HUDEP-2 (cell line): ENCODE data around the gene CGB3.

ENCODE experiments used
- DNase-seq, 76 experiments: peaks; one replicate each; lab custom pipeline; 2025; ENCODE audit not compliant: unreplicated experiment in 76 of 76; lab: John Stamatoyannopoulos, UW

The CGB3 gene

DNA sequence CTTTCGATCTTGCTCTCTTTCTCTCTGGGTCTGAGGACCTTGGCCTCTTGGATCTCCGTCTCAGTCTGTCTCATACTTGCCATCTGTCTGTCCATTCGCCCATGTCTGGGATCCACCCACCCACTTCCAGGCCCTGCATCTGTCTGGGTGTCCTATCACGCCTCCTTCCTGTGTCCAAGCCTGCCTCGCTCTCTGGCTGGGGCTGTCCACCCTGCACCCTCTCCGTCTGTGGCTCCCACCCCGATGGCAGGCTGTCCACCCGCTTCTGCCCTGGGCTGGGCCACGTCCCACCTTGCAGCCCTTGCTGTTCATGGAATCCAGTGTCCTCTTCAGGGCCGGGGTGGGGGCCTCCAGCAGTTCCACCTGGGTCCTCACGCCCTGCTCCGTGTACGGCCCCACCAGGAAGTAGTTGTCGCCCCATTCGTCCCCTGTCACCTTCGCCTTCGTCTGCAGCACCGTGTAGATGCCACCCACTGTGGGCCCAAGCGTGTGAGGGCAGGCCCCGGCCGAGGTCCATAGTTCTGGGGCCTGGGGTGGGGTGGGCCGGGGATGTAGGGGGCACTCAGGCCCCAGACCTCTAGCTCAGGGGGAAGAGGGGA, 33.0 kb downstream of the CGB3 start:
- DNase-seq, result no peak

DNA sequence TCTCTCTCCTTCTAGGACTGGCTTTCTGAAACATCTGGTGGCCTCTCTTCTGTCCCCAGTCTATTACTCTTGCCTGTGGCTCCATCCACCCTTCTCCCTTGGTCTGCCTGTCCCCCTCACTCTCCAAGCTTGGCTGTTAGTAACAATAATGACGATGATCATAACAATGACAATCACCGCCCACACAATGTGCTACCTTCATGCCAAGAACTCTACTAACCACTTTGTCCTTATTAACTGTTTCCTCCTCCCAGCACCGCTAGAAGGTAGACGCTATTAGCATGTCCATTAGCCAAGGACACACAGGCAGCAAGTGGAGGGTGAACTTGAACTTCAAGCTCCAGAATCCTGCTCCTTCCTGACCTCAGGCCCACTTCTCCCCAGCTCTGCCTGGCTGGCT, 33.7 kb downstream of the CGB3 start:
- DNase-seq, result no peak

DNA sequence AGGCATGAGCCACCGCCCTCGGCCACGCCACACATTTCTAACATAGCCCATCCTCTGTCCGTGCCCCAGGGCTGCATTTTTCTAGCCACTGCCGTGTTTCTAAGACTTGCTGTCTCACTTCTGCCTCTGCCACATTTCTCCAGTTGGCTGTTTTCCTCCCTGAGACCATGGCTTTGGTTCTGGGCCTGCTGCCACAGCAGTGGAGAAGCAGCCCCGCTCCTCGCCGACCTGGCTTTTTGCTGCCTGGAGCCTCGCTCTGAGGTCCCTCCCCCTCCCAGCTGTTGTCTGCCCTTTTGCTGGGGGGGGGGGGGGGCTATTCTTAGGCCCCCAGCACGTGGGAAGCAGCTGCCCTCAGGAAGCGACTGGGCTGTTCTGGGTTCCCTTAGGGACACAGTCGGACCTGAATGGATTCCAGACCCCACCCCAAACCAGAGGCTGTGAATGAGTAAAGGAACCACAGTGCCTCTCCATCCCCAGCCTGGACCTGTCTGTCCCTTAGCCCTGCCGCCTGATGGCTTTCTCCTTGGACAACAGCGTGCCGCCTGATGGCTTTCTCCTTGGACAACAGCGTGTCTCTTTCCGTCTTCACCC, 34.3 kb downstream of the CGB3 start:
- DNase-seq, result no peak

DNA sequence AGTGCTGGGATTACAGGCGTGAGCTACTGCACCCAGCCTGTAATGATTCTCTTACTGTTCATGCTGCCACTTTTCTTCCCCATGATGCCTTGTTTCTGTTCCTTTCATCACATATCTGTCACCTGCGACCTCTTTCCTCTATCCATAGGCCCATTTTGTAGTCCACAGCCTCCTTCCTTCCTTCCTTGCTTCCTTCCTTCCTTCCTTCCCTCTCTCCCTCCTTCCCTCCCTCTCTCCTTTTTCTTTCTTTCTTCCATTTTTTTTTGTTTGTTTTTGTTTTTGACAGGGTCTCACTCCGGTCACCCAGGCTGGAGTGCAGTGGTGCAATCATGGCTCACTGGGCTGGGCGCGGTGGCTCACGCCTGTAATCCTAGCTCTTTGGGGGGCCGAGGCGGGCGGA, 35.3 kb downstream of the CGB3 start:
- DNase-seq, result no peak

DNA sequence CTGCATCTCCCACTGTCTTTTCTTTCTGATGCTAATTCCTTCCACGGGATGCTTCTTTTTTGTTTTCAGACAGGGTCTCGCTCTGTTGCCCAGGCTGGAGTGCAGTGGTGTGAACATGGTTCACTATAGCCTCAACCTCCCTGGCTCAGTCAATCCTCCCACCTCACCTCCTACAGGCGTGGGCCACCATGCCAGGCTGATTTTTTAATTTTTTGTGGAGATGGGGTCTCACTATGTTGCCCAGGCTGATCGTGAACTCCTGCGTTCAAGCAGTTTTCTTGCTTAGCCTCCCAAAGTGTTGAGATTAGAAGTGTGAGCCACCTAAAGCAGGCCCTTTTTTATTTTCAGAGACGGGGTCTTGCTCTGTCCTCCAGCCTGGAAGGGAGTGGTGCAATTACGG, 35.8 kb downstream of the CGB3 start:
- no peak for DNase-seq

DNA sequence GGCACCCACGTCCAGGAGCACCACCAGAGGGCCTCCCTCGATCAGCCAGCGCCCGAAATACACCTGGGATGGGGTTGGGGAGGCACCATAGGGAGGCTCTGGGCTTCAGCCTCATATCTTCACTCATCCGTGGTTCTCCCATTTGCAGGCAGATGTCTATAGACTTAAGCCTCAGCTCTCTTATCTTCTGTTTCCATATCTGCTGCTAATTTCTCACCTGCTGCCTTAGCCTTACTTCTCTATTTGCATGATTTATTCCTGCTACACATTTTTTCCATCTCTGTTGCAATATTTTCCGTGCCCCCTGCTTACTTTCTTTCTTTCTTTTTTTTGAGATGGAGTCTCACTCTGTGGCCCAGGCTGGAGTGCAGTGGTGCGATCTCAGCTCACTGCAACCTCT, 36.8 kb downstream of the CGB3 start:
- no peak for DNase-seq

DNA sequence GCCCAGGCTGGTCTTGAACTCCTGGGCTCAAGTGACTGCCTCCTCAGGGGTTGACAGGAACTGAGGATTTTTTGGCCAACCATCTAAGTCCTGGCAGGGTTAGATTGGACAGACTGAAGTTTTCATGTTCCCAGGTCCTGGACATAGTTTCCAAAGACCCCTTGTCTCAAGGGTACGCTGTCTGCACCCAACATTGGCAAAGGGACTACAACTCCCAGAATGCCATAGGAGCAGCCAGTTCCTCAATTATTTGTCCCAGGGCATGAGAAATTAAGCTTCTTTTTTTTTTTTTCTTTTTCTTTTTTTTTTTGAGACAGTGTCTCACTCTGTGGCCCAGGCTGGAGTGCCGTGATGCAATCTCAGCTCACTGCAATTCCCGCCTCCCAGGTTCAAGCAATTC, 37.9 kb downstream of the CGB3 start:
- no peak for DNase-seq

DNA sequence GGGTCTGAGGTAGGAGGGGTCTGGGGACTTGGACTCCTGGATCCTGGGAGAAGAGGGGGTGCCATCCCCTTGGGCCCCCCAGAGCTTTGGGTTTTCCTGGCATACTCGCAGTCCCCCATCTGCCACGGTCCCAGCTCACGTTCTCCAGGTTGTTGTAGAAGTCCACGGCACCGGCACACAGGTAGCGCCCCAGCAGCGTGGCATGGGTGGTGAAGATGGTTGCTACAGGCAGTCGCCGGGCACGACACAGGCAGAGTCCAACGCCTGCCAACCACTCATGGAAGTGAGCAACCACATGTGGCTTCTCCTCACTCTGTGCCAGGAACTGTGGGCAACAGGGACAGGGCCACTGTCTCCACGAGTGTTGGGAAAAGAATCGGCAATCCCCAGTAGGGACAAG, 38.4 kb downstream of the CGB3 start:
- DNase-seq, result no peak

DNA sequence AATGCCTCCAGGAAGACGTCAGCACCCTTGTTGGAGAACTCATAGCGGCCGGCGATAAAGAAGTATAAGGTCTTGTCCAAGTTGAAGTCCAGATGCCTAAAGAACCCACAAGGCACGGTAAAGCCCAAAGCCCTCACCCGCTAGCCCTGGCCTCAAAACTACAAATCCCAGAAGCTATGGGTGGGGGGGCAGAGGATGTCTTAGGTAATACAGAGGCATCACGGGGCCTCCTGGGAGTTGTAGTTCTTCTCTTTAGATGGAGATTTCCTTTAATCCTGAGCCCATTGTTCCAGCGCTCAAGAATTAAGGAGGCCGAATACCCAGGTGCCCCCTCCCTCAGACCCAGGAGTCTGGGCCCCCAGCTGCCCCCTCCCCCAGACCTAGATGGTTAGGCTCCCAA, 41.9 kb downstream of the CGB3 start:
- DNase-seq, result no peak

DNA sequence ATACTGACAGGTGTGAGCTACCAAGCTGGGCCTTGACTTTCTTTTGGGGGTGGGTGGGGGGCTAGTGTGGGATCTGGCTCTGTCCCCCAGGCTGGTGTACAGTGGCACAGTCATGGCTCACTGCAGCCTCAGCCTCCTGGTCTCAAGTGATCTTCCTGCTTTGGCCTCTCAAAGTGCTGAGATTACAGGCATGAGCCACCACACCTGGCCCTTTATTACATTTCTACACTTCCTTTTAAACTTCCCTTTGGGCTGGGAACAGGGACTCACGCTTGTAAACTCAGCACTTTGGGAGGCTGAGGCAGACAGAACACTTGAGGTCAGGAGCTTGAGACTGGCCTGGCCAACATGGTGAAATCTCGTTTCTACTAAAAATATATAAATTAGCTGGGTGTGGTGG, 47.1 kb downstream of the CGB3 start:
- DNase-seq, result no peak

DNA sequence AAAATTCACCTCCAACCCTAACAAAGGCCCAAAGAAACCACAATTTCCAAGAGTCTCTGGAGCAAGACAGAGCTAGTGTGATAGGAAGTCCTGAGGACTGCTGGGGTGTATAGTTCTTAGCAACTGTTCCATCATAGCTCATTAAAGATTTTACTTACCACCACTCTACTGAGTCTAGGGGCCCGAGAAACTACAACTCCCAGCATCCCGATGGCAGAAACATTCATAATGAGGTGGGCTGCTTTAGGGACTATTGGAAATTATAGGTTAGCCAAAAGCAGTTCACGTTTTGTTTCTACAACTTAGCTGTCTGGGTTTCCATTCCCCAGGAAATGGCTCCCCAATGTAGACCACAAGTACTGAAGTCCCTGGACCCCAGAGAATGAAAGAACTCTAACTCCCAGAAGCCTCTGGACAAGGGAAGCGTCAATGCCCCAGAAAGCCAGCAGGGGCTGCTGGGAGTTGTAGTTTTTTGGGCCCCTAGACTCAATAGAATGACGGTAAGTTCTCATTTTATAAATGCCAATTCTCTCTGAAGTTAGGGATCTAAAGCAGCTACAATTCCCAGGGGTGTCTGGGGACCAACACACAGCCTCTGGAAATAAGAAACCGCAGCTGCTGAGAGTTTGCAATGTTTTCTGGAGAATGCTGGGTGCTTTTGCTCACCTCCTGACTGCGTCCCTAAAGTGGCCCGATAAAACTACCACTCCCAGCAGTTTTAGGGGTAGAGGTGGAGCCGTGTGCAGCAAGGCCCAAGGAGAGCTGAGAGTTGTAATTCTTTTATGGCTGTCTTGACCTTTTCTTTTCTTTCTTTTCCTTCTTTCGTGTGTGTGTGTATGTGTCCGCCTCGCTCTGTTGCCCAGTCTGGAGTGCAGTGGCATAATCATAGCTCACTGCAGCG, 47.9 kb downstream of the CGB3 start:
- DNase-seq, result peak in 20 of 76 experiments; percentile 15 to 52 (median 32)
